ENCODE results near the gene SGTA. TPM values are rescaled to one million over a fixed set of nuclear protein-coding genes. Genes with fewer than 3 reads are reported as not detected.

Gene SGTA
- total and polyA plus RNA-seq, 2 experiments from 2014 or later: 71.6 to 102 TPM

GRCh38 chr19:2706251-2706650, 76.8 kb downstream of the SGTA start:
- no peak overlapping the region for H3K4me2 ChIP-seq
- peaks cover 15% of the 10 kb centered on the region for H3K27me3 Mint-ChIP-seq (ENCODE audit: insufficient read depth, low read depth, poor library complexity)
- no peak for DNase-seq (ENCODE audit: low spot score)
- no peaks in the 10 kb centered on the region for H3K9me3 Mint-ChIP-seq
- TF ChIP-seq ETS1 (IDR thresholded peaks at IDR 0.05) (no peak), EZH2phosphoT487 (IDR thresholded peaks at IDR 0.05; ENCODE audit: unreplicated experiment) (no peak), REST (IDR thresholded peaks at IDR 0.05; ENCODE audit: unreplicated experiment) (no peak), ZNF331 (CRISPR knock-in tag; IDR thresholded peaks at IDR 0.05; ENCODE audit: low read depth) (no peak), ZNF462 (CRISPR knock-in tag; IDR thresholded peaks at IDR 0.05) (no peak), EZH2 (IDR thresholded peaks at IDR 0.05; ENCODE audit: low read depth, unreplicated experiment) (no peak)
- no peak overlapping the region for H3K27ac ChIP-seq (ENCODE audit: low read depth)
- H3K36me3 Mint-ChIP-seq (ENCODE audit: low read depth): no peaks in the 10 kb centered on the region
- H3F3A ChIP-seq (replicated peaks; ENCODE audit: low read depth): no peaks in the 10 kb centered on the region
- H3K9me2 ChIP-seq (ENCODE audit: insufficient read depth): peaks cover 6% of the 10 kb centered on the region; the same call in 1 of the 2 replicates
- ATAC-seq: no peak
- H3K36me3 ChIP-seq (ENCODE audit: insufficient read depth): no peaks in the 10 kb centered on the region
- H3K79me2 ChIP-seq (replicated peaks; ENCODE audit: insufficient read depth): no peaks in the 10 kb centered on the region
- no peak overlapping the region for H3K27ac Mint-ChIP-seq
- H2AFZ ChIP-seq: no peak overlapping the region
- no peak overlapping the region for H3K4me3 Mint-ChIP-seq
- H3K4me3 ChIP-seq: no peak overlapping the region
- H3K4me1 ChIP-seq (ENCODE audit: insufficient read depth): 0 out of 2 replicates have a peak, but pooled peaks cover 1% of the 10 kb centered on the region
- H3K27me3 ChIP-seq (ENCODE audit: insufficient read depth): peaks cover 8% of the 10 kb centered on the region
- H3K4me1 Mint-ChIP-seq: no peaks in the 10 kb centered on the region; the same call in 1 of the 3 replicates
- H4K20me1 ChIP-seq (replicated peaks; ENCODE audit: insufficient read depth): no peaks in the 10 kb centered on the region

Other genes starting within 250 kb of the SGTA start
- gene GNG7, start 80.6 kb downstream of the SGTA start, total RNA-seq (2014; rRNA removed; shearing (Covaris generic)): 5.4 and 8.3 TPM in 2 replicates
- gene GNG7, start 80.6 kb downstream of the SGTA start, polyA plus RNA-seq (2016; fragmentation: Nextera tagmentation; extraction: Ambion mirVana): 5.1 and 5.8 TPM in 2 replicates
- 17.1 and 18.6 TPM in 2 replicates for gene DIRAS1, start 61.9 kb downstream of the SGTA start, total RNA-seq (2014; rRNA removed; shearing (Covaris generic))
- 2.8 and 3.8 TPM in 2 replicates for gene DIRAS1, start 61.9 kb downstream of the SGTA start, polyA plus RNA-seq (2016; fragmentation: Nextera tagmentation; extraction: Ambion mirVana)
- gene SLC39A3, start 43.3 kb downstream of the SGTA start, total RNA-seq (2014; rRNA removed; shearing (Covaris generic)): 46.5 and 47.4 TPM in 2 replicates
- 30.9 and 33.5 TPM in 2 replicates for gene SLC39A3, start 43.3 kb downstream of the SGTA start, polyA plus RNA-seq (2016; fragmentation: Nextera tagmentation; extraction: Ambion mirVana)
- gene THOP1, start 2.2 kb upstream of the SGTA start, total RNA-seq (2014; rRNA removed; shearing (Covaris generic)): 229 and 268 TPM in 2 replicates
- 110 and 111 TPM in 2 replicates for gene THOP1, start 2.2 kb upstream of the SGTA start, polyA plus RNA-seq (2016; fragmentation: Nextera tagmentation; extraction: Ambion mirVana)
- 3.8 and 7.5 TPM in 2 replicates for gene ZNF554, start 36.6 kb upstream of the SGTA start, total RNA-seq (2014; rRNA removed; shearing (Covaris generic))
- 1.4 and 2.0 TPM in 2 replicates for gene ZNF554, start 36.6 kb upstream of the SGTA start, polyA plus RNA-seq (2016; fragmentation: Nextera tagmentation; extraction: Ambion mirVana)
- gene ZNF555, start 58.2 kb upstream of the SGTA start, total RNA-seq (2014; rRNA removed; shearing (Covaris generic)): 7.5 and 11.4 TPM in 2 replicates
- 2.9 and 3.5 TPM in 2 replicates for gene ZNF555, start 58.2 kb upstream of the SGTA start, polyA plus RNA-seq (2016; fragmentation: Nextera tagmentation; extraction: Ambion mirVana)
- gene ZNF556, start 84.1 kb upstream of the SGTA start, total RNA-seq (2014; rRNA removed; shearing (Covaris generic)): not detected in 2 replicates
- gene ZNF556, start 84.1 kb upstream of the SGTA start, polyA plus RNA-seq (2016; fragmentation: Nextera tagmentation; extraction: Ambion mirVana): not detected in 2 replicates
- 7.6 and 10.8 TPM in 2 replicates for gene ZNF57, start 117.7 kb upstream of the SGTA start, total RNA-seq (2014; rRNA removed; shearing (Covaris generic))
- gene ZNF57, start 117.7 kb upstream of the SGTA start, polyA plus RNA-seq (2016; fragmentation: Nextera tagmentation; extraction: Ambion mirVana): 4.8 and 6.4 TPM in 2 replicates
- 4.1 and 4.5 TPM in 2 replicates for gene ZNF77, start 161.7 kb upstream of the SGTA start, total RNA-seq (2014; rRNA removed; shearing (Covaris generic))
- gene ZNF77, start 161.7 kb upstream of the SGTA start, polyA plus RNA-seq (2016; fragmentation: Nextera tagmentation; extraction: Ambion mirVana): 3.3 and 3.7 TPM in 2 replicates
- gene TLE6, start 194.3 kb upstream of the SGTA start, total RNA-seq (2014; rRNA removed; shearing (Covaris generic)): 0.70 and 2.4 TPM in 2 replicates
- 1.3 and 2.4 TPM in 2 replicates for gene TLE6, start 194.3 kb upstream of the SGTA start, polyA plus RNA-seq (2016; fragmentation: Nextera tagmentation; extraction: Ambion mirVana)
- 21.3 and 22.8 TPM in 2 replicates for gene TLE2, start 246.0 kb upstream of the SGTA start, total RNA-seq (2014; rRNA removed; shearing (Covaris generic))
- 5.2 and 5.6 TPM in 2 replicates for gene TLE2, start 246.0 kb upstream of the SGTA start, polyA plus RNA-seq (2016; fragmentation: Nextera tagmentation; extraction: Ambion mirVana)